Hematopoietic multipotent progenitor cell treated with erythropoietin and hydrocortisone succinate and interleukin-3 and kit ligand, for 6 days (in vitro differentiated cells): ENCODE measurements around the gene FCER2.
"Not testable (repeated sequence)": the region's sequence is repeated elsewhere in the genome, so short reads cannot be mapped to it uniquely, and the experiment has no call there.

Source experiments
- DNase-seq: peaks from one replicate; pipeline ENCODE4 v3.0.0-alpha.2; 2015

The FCER2 gene, protein sequence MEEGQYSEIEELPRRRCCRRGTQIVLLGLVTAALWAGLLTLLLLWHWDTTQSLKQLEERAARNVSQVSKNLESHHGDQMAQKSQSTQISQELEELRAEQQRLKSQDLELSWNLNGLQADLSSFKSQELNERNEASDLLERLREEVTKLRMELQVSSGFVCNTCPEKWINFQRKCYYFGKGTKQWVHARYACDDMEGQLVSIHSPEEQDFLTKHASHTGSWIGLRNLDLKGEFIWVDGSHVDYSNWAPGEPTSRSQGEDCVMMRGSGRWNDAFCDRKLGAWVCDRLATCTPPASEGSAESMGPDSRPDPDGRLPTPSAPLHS

DNA sequence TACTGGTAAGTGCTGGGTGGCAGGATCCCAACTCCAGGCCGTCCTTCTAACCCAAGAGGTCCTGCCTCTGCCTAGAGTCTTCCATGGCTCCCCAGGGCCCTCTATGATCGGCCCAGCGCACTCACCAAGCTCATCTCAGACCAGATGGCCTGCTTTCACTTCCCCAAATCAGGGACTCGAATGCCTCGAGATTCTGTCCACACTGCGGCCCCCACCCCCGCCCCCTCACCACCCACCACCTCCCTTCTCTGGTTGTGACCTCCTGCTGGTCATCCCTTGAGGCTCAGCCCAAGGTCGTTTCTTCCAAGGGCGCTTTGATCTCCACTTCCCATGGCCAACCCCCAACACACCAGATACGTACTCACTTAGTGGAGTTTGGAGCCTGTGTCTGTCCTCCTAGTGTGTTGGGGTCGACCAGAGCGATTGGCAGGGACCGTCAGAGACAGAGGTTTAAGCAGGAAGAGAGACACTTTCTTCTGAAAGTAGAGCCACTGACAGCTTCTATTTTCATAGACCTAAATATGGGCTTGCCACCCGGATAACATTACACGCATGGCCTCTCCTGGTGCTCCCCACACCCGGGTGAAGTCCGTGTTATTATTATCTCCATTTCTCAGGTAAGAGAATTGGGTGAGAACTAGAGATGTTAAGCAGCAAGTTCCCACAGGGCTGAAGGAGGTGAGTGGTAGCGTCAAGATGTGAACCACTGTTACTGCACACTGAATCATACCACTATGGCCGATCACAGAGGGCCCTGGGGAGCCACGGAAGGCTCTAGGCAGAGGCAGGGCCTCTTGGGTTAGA, at the start of gene FCER2:
Gene FCER2, minus strand, starts transcription at position 478 of the 804 bp plus-strand sequence. CDS start 2,371 bp downstream, outside the sequence.
- no peak for DNase-seq

DNA sequence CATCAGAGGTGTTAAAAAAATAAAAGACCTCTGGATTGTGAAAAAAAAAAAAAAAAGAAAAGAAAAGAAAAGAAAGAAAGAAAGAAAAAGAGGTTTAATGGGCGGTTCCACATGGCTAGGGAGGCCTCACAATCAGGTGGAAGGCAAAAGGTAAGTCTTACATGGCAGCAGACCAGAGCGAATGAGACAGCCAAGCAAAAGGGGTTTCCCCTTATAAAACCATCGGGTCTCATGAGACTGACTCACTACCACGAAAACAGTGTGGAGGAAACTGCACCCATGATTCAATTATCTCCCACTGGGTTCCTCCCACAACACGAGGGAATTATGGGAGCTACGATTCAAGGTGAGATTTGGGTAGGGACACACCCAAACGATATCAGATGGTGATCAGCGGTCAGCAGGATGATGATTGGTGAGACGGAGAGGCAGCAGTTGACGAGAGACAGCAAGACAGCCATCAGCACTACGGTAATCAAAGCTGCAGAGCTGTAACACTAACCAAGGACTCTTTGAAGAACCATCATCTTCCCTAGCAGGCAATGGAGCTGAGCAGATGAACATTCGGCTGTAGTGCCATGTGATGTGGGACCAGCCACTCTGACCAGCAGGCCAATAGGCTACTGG, 49.3 kb upstream of the FCER2 start:
- no peak for DNase-seq

DNA sequence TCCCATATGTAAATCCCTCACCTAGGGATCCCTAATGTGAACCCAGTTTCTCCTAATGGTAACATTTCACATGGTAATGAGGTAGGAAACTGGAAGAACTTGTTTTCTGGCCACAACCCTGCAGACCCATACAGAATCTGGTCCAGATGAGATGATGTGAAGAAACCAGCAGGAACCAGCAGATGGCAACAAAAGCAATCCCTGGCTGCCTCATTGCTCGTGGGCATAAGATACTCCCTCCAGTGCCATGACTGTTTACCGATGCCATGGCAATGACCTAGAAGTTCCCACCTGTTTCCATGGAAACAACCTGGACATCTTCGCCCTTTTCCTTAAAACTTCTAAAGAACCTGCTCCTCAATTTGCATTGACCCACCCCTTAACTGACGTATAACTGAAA, 46.8 kb upstream of the FCER2 start:
- peak; percentile 36 for DNase-seq

DNA sequence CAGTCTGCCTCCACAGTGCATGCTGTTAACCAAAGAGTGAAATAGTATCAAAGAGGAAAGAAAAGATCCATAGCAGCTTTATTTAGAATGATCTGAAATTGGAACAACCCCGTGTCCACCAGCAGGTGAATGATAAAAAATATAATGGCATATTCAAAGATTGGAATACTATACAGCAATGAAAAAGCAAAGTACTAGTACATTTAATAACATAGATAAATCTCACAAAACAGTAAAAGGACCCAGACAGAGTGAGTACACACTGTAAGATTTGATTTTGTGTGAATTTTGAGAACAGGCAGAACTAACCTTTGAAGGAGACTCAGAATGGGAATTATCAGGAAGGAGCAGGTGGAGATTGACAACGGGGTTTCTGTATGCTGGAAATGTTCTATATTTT, 46.2 kb upstream of the FCER2 start:
- no peak for DNase-seq

DNA sequence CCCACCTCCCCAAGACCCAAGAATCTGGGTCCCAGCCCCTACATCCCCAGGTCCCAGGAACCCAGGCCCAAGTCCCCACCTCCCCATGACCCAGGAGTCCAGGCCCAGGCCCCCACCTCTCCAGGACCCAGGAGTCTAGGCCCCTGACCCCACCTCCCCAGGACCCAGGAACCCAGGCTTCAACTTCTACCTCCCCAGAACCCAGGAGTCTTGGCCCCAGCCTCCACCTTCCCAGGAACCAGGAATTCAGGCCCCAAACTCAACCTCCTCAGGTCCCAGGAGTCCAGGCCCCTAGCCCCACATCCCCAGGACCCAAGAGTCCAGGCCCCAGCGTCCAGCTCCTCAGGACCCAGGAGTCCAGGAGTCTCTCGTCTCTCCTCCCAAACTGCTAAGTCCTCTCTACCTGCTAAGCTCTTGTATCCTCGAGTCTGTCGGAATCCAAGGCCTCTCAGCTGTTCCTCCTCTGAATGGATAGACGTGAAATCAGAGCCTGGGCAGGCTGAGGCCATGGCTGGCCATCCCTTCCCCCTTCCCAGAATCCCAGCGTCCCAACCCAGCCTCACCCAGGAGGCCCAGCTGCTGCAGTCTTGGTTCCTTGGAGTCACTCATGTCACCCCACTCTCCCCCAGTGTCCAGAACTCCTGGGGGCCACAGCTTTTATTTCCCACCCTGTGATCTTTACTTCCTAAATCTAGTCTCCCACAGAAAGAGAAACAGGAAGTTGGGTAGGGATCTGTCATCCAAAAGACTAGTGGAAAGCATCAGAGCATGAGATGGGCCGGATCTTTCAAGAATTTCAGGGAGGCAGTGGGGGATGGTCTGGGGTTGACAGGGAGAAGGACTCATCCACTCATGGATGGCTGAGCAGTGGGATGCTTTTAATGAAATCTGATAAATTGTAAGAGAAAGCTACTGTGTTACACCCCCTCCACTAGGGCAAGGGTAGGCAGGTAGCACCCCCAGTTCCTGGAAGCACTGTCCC, 45.3 kb upstream of the FCER2 start, which contains the start of gene CD209:
Gene CD209, minus strand, starts transcription at position 632 of the 982 bp plus-strand sequence. Its CDS starts 23 bp downstream, at position 609.
- no peak for DNase-seq

DNA sequence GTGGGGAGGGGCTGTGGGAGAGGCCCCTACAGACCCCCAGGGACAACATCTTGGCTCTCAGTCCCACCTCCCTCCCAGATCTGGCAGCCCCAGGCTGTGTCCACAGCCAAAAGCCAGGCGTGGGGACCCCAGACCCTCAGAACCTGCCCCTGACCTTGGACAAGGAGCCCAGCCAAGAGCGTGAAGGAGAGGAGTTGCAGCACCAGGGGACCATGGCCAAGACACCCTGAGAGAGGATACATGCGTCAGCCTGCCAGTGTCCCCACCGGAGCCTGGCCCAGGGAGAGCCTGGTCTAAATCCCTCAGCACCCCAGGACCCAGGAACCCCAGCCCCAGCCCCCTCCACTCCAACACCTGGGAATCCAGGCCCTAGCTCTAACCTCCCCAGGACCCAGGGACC, 44.4 kb upstream of the FCER2 start:
- not testable (repeated sequence) for DNase-seq

DNA sequence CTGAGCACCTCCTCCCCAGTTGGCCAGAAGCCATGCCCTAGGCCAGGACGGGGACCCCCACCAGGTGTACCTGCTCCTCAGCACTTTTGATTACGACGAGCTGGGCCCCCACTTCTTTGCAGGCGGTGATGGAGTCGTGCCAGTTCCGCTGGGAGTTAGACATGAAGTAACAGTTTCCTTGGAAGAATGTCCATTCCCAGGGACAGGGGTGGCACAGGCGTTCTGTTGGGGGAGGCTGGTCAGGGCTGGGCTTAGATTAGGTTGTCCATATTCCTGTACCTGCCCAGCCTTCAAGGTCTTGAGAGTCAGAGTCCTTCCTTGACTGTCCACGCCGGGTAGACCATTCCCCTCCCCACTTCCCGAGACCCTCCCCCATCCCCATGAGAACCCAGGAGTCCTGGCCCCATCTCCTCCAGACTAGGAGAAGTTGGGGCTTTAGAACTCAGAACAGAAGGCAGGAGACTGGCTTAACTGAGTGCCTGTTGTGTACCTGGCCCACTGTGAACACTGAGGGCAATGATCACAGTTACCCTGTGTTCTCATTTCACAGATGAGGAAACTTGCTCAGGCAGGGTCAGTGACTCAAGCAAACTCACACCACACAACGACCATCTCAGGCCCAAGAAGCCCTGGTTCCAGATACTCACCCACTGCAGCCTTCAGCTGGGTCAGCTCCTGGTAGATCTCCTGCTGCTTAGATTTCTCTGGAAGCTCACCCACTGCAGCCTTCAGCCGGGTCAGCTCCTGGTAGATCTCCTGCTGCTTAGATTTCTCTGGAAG, 43.1 kb upstream of the FCER2 start:
- no peak for DNase-seq

DNA sequence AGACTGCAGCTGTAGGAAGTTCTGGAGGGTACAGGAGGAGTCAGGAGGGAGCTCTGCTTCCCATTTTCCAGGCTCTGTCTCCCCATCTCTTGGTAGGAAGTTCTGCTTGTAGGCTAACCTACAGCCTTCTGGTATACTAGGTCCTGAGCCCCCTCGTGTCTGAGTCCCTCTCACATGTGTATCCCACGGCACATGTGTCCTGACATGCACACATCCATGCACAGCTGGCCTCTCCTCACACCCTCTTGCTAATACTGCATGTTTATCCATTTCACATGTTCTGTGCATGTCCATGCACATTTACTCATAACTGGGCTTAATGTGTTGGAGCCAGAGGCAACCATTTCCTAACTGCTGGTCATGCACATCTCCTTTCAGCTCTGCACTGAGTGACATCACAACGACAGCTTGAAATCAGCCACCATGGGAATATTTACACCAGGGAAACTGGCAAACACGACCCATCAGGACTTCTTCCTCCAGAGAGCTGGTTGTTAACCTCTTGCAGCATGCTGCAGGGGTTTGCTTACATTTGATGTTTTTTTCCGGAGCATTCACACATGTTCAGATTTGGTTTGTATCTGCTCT, 42.4 kb upstream of the FCER2 start:
- no peak for DNase-seq

DNA sequence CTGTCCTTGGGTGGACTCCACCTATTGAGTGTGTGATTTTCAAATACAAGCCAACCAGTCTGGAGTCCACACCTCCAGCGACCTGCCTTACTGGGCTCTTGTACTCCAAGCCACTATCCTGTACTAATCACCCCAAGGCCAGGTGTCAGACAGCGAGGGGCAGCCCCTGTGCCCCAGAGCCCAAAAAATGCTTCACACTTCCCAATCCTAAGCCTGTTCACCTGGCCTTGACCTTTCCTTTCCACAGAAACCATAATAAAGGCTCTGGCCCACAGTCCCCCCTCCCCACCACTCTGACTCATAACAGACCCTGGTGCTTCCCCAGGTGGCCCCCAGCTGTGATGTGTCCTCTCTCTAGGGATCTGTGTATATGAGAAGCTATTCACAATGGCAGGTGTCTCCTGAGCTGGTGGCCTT, 41.5 kb upstream of the FCER2 start:
- DNase-seq = no peak

DNA sequence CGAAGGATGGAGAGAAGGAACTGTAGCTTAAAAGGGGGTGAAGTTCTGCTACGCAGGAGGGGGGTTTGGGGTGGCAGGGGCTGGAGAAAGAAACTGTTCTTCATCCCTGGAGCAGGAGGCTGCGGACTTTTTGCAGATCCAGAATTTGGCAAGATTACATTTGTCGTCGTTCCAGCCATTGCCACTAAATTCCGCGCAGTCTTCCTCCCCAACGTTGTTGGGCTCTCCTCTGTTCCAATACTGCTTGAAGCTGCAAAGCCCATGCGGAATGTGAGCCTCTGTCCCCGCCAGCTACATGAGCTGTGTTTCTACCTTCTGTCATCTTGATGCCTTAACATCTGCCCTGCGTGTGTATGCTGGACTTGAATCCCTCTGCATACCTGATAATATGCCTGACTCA, 41.1 kb upstream of the FCER2 start:
- no peak for DNase-seq

DNA sequence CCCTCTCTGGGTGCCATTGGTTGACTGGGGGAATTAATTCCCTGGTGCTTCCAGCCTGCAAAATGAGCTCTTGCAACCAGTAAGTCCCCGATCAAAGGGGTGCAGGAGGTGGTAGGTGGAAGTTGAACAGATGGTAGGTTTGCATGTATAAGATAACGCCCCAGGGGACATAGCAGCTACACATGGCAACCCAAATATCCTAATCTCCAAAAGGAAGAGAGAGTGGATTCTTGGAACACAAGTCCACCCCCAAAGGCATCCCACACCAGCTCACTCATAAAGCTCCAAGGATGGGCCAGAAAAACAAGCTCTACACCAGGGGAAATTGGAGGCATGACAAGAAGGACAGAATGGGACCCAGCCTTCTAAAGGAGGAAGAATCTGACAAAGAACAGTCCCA, 40.6 kb upstream of the FCER2 start:
- DNase-seq = no peak

DNA sequence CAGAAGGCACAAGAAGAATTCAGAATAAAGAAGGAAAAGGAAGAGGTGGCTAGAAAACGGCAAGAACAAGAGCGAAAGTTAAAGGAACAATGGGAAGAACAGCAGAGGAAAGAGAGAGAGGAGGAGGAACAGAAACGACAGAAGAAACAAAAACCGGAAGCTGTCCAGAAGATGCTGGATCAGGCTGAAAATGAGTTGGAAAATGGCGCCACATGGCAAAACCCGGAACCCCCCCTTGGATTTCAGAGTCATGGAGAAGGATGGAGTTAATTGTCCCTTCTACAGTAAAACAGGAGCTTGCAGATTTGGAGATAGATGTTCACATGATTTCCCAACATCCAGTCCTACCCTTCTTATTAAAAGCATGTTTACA, 38.7 kb upstream of the FCER2 start:
- DNase-seq = no peak

DNA sequence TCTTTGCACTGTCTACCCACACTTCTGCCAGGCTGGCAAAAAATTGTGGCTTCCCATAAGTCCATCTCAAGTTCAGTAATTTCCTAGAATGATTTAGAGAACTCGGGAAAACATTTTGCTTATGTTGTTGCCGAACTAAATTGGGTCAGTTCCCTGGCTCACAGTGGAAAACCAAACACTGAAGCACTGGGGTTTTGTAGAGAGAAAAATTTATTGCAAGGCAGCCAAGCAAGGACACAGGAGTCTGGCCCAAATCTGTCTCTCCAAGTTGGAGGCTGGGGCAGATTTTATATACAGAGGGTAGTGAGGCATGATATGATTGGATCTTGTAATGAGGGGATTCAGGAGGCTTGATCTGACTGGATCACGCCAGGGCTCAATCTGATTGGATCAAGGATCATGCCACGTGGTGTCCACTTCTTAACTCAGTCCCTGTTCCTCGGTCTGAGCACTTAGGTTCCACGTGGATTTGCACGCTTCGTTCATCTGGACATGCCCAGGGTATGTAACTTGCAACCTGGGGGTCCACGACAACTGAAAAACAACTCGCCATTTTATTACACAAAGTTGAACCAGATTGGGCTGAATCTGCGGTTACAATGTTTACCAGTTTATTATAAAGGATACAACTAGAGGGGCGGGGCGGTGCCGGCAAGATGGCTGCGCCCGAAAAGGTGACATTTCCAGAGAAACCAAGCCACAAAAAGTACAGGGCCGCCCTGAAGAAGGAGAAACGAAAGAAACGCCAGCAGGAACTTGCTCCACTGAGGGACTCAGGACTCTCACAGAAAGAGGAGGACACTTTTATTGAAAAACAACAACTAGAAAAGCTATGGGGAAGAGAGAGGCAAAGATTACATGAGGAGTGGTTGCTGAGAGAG, 38.1 kb upstream of the FCER2 start:
- no peak for DNase-seq

DNA sequence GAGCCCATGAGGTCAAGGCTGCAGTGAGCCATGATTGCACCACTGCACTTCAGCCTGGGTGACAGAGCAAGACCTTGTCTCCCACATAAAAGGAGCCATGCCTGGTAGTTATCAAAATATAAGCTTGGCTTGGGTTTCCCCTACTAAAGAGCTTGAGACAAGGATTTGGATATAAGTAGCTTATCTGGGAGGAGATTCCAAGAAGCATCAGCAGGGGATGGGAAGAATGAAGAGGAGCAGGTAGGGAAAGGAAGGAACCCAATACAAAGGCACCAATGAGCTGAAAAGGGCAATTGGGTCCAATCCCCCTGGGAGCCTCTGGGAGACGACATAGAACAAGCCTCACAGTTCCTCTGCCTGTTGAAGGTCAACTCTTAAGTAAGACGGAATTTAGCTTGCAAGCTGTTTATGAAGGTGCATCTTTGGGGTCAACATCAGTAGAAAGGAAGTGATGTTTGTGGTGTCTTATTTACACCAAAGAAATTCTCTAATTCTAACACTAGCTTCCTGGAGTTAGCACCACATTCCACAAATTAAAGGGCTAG, 37.4 kb upstream of the FCER2 start:
- no peak for DNase-seq

DNA sequence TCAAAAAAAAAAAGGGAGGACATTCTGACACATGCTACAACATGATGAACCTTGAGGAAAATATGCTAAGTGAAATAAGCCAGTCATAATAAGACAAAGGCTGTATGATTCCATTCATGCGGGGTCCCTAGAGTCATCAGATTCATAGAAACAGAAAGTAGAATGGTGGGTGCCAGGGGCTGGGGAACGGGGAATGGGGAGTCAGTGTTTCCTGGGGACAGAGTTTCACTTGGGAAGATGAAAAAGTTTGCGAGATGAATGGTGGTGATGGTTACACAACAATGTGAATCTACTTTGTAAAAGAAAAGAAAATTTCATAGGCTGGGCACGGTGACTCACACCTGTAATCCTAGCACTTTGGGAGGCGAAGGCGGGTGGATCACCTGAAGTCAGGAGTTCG, 36.1 kb upstream of the FCER2 start:
- DNase-seq = no peak

DNA sequence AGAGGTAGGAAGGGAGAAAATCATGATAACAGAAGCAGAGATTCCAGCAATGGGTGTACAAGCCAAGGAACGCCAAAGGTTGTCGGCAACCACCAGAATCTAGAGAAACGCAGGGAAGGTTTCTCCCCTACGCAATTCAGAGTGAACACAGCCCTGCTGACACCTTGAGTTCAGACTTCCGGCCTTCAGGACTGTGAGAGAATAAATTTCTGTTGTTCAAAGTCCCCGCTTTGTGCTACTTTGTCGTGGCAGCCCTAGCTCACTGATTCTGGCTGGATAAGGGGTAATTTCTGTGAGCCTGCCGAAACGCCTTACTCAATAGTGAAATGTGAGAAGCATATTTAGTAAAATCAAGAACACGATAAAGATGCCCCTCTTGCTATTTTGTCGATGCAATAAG, 35.3 kb upstream of the FCER2 start:
- DNase-seq = no peak

DNA sequence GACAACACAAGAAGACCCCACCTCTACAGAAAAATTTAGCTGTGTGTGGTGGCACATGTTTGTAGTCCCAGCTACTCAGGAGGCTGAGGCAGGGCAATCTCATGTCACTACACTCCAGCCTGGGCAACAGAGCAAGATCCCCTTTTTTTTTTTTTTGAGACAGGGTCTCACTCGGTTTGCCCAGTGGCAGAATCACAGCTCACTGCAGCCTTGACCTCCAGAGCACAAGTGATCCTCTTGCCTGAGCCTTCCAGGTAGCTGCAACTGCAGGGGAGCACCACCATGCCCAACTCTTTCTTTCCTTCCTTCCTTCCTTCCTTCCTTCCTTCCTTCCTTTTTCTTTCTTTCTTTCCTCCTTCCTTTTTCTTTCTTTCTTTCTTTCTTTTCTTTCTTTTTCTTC, 34.2 kb upstream of the FCER2 start:
- DNase-seq = no peak

DNA sequence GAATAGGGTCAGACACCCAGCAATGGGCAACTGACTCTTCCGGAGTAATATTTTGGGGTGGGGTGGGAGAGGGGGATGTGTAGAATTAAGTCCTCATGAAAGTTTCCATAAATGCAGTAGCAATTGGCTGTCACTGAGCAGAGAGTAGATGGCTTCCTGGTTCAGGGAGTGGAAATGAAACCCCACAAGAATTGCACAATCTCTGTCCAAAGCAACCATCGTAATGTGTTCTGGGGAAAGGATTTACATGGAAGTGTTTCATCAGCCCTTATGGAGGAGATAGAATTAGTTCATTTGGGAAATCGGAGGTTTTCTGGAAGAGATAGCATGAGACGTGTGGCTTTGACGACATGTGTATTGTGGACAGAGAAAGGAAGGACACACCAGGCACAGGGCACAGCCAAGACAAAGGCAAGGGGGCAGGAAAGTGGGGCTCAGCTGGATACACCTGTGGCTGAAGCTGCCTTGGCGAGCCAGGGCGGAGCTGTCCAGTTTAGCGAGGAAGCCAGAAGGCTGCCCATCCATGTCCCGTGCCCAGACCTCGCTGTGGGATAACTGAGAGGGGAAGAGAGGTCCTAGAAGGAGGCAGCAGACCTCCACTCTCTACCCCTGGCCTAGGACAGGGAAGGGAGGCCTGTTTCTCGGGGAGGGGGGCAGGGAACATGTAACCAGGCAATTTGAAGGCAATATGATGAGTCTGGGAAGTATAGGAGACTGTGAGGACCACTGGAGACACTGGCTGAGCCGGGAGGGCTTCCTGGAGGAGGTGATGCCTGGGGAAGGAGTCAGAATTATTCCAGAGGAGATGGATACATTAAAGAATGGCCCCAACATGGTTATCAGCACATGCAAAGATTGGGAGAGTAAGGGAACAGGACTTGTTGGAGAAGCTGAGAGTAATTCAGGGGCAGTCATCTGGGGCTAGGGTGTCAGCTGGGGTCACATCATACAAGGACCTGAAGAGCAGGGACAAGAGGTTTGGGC, 32.6 kb upstream of the FCER2 start:
- peak; percentile 14 for DNase-seq

DNA sequence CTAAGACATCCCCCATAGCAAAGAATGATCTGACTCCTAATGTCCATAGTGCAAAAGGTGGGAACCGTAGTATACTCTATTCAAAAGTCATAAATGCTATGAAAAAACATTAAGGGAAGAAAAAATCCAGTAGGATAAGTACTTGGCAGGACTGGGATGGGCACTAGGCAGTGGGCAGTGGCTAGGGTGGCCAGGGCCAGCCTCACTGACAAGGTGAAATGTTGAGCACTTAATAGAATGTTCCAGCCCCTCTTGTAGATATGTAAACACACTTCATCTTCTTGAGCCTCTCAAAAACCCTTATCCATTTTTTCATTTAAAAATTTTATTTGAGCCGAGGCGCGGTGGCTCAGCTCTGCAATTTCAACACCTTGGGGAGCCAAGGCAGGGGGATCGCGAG, 31.4 kb upstream of the FCER2 start:
- DNase-seq = no peak
